Thoracic aorta (tissue), 2 donors: ENCODE measurements around the gene ABLIM2. TPM values are rescaled to one million over a fixed set of nuclear protein-coding genes. Genes with fewer than 3 reads are reported as not detected.

Experiments used
- ATAC-seq: fragments of 150-250 bp; one replicate; pipeline ENCODE4 v1.8.0; 2017; ENCODE audit warnings: low read depth; ENCODE audit not compliant: insufficient number of reproducible peaks, low FRiP score
- DNase-seq: peaks from one replicate; pipeline ENCODE4 v3.0.0-alpha.2; 2020; ENCODE audit warnings: low spot score
- H3K27ac ChIP-seq, 2 donors: fragments of 200-600 bp; sonication (generic); 1 replicate in 1 of 2; 2 replicates in 1 of 2; pipeline ENCODE4 v1.5.1; 2016; ENCODE audit warnings: mild to moderate bottlenecking in 2 of 2, moderate library complexity in 2 of 2
- H3K27me3 ChIP-seq: fragments of 200-600 bp; sonication (generic); replicated peaks from 2 replicates; pipeline ENCODE4 v1.6.0; 2016; ENCODE audit warnings: mild to moderate bottlenecking; ENCODE audit not compliant: insufficient read depth
- H3K36me3 ChIP-seq: fragments of 200-600 bp; sonication (generic); one replicate; pipeline ENCODE4 v1.5.1; 2016
- H3K4me1 ChIP-seq, 2 donors: fragments of 200-600 bp; sonication (generic); 1 replicate in 1 of 2; 2 replicates in 1 of 2; pipeline versions ENCODE4 v1.5.1 to v1.6.0; 2016; ENCODE audit warnings: low read depth in 2 of 2, mild to moderate bottlenecking in 1 of 2; ENCODE audit not compliant: control insufficient read depth in 1 of 2
- H3K4me3 ChIP-seq: fragments of 200-600 bp; sonication (generic); 2 replicates; pipeline ENCODE4 v1.5.1; 2016; ENCODE audit warnings: mild to moderate bottlenecking
- H3K9me3 ChIP-seq: fragments of 200-600 bp; sonication (generic); 2 replicates; pipeline ENCODE4 v1.5.1; 2016
- total RNA-seq, 2 donors: library from RNA; depleted of rRNA; stranded (reverse); fragments of >200 nt; gene quantifications; one replicate each; pipeline versions ENCODE4 v1.1.0 to v1.2.3, GENCODE V29; 2016
- TF ChIP-seq, protein P1 (sequence below): fragments of 200-600 bp; sonication (generic); IDR thresholded peaks from one replicate; pipeline ENCODE4 v1.5.1; 2019; ENCODE audit warnings: antibody characterized with exemption

ABLIM2 gene
- total RNA-seq, 2 donors from 2014 or later: 25.6 to 28.6 TPM

DNA sequence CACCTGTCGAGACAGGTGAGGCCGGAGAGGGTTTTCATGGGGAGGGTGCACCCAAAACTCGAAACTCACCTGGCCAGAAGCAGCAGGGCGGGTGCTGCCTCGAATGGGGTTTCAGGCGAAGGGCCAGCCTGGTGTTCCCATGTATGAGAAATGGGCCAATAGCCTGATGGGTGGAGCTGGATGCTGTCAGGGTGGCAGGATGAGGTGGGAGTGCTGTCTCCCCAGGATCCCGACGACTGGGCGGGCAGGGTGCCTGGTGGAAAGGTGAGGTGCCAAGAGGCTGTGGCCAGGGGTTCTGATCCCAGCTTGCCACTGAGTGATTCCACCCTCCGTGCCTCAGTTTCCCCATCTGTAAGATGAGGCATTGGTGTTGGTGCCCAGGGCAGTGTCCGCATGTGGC, 23.7 kb upstream of the ABLIM2 start:
- H3K36me3 ChIP-seq: no peaks in the 10 kb centered on the region
- H3K27ac ChIP-seq: no peak overlapping the region
- no peaks in the 10 kb centered on the region for H3K27me3 ChIP-seq
- no peak overlapping the region for H3K4me3 ChIP-seq
- peaks cover 0 to 8% of the 10 kb centered on the region in 2 donors for H3K4me1 ChIP-seq
- no peaks in the 10 kb centered on the region for H3K9me3 ChIP-seq
- no peak for DNase-seq
- TF ChIP-seq, protein P1, sequence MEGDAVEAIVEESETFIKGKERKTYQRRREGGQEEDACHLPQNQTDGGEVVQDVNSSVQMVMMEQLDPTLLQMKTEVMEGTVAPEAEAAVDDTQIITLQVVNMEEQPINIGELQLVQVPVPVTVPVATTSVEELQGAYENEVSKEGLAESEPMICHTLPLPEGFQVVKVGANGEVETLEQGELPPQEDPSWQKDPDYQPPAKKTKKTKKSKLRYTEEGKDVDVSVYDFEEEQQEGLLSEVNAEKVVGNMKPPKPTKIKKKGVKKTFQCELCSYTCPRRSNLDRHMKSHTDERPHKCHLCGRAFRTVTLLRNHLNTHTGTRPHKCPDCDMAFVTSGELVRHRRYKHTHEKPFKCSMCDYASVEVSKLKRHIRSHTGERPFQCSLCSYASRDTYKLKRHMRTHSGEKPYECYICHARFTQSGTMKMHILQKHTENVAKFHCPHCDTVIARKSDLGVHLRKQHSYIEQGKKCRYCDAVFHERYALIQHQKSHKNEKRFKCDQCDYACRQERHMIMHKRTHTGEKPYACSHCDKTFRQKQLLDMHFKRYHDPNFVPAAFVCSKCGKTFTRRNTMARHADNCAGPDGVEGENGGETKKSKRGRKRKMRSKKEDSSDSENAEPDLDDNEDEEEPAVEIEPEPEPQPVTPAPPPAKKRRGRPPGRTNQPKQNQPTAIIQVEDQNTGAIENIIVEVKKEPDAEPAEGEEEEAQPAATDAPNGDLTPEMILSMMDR: no peak
- no peak for ATAC-seq

DNA sequence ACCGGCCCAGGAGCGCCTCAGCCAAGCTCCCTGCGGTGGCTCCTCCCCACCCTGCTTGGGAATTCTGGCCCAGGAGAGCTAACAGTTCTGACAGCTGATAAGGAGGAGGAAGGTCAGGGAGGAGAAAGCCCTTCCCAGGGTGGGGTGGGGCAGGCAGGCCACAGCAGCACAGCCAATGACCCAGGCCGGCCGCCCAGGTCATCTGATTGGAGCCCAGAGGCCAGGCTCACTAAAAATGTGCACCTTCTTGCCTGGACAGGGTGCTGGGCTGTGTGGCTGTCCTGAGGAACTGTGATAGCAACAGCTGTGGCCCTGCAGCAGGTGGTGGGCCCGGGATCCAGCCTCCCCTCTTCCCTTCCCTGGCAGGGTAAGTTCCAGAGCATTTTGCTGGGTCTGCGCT, 23.2 kb upstream of the ABLIM2 start:
- Histone ChIP-seq H3K9me3 (no peaks in the 10 kb centered on the region), H3K4me1 (peaks cover 0 to 8% of the 10 kb centered on the region in 2 donors), H3K27me3 (no peaks in the 10 kb centered on the region), H3K4me3 (no peak overlapping the region), H3K27ac (no peak overlapping the region), H3K36me3 (no peaks in the 10 kb centered on the region)
- no peak for DNase-seq
- ATAC-seq: no peak
- TF ChIP-seq, protein P1: no peak

DNA sequence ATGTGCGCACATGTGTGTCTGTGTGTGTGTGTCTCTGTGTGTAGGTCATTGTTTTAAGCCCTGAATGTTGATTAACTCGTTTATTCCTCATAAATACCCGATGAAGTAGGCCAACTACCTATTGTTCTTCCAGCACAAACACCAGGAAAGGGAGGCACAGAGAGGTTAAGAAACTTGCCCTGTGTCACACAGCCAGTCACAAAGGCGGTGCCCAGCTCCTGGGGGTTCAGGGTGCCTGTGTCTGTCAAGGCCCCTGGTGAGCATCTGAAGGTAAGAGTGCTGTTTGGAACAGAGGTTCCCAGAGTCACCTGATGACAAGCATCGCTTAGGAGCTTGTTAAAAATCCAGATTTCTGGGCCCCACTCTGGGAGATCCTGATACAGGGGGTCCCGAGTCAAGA, 22.5 kb upstream of the ABLIM2 start:
- H3K27me3 ChIP-seq: no peaks in the 10 kb centered on the region
- no peak overlapping the region for H3K4me3 ChIP-seq
- no peaks in the 10 kb centered on the region for H3K36me3 ChIP-seq
- TF ChIP-seq, protein P1: no peak
- H3K4me1 ChIP-seq: peaks cover 0 to 8% of the 10 kb centered on the region in 2 donors
- H3K9me3 ChIP-seq: no peaks in the 10 kb centered on the region
- ATAC-seq: no peak
- no peak overlapping the region for H3K27ac ChIP-seq
- no peak for DNase-seq

DNA sequence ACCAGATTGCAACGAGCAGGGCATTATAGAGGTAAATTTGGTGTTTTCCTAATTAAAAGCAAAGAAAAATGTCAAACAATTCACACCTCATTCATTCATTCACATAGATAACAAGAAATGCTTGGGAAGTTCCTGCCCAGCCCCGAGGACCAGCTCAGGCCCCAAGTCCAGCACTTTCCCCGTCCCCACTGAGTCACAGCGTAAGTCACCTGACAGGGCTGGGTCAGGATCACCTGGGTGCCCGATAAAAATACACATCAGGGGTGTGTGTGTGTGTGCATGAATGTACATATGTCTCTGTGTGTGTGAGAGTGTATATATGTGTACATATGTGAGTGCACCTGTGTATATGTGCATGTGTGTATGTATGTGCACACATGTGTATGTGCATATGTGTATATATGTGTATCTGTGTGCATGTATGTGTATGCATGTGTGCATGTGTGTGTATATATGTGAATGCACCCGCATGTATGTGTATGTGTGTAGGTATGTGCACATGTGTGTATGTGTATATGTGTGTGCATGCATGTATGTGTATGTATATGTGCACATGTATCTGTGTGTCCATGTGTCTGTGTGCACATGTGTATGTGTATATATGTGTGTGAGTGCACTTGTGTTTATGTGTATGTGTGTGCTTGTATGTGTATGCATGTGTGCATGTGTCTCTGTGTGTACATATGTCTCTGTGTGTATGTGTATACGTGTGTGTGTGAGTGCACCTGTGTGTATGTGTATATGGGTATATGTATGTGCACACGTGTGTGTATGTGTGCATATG, 21.9 kb upstream of the ABLIM2 start:
- no peak for ATAC-seq
- H3K4me3 ChIP-seq: no peak overlapping the region

DNA sequence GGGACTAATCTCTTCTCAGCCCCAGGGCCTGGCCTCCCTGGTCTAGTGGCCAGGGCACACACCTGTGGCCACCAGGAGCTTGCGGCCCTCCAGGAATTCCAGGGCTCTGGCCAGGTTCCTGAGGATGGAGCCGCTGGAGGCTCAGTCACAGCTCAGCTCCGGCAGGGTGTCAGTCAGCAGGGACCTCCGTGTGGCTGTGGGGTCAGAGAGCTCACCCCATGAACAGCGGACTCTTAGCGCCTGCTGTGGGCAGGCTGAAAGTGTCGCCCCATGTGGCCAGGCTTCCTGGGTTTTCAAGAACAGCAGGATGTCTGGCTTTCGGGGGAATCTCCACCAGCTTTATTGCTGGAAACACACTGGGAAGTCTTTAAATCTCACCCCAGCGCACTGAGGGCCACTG, 21.2 kb upstream of the ABLIM2 start:
- H3K4me3 ChIP-seq: no peak overlapping the region
- H3K36me3 ChIP-seq: no peaks in the 10 kb centered on the region
- TF ChIP-seq, protein P1: no peak
- no peaks in the 10 kb centered on the region for H3K9me3 ChIP-seq
- peaks cover 0 to 8% of the 10 kb centered on the region in 2 donors for H3K4me1 ChIP-seq
- H3K27me3 ChIP-seq: no peaks in the 10 kb centered on the region
- ATAC-seq (no peak), DNase-seq (no peak)
- H3K27ac ChIP-seq: no peak overlapping the region

More for the DNA sequence above, 21.9 kb upstream of the ABLIM2 start:
- no peaks in the 10 kb centered on the region for H3K9me3 ChIP-seq
- H3K27ac ChIP-seq: no peak overlapping the region
- H3K27me3 ChIP-seq: no peaks in the 10 kb centered on the region
- peaks cover 0 to 8% of the 10 kb centered on the region in 2 donors for H3K4me1 ChIP-seq
- TF ChIP-seq, protein P1: no peak
- DNase-seq: no peak
- H3K36me3 ChIP-seq: no peaks in the 10 kb centered on the region
